GM18861 (cell line): ENCODE measurements around the gene ZNF121.

Experiments
- ATAC-seq: cut with Tn5 transposase; IDR thresholded peaks from one replicate; pipeline ENCODE4 v1.9.1; 2021; ENCODE audit not compliant: unreplicated experiment

The ZNF121 gene

DNA sequence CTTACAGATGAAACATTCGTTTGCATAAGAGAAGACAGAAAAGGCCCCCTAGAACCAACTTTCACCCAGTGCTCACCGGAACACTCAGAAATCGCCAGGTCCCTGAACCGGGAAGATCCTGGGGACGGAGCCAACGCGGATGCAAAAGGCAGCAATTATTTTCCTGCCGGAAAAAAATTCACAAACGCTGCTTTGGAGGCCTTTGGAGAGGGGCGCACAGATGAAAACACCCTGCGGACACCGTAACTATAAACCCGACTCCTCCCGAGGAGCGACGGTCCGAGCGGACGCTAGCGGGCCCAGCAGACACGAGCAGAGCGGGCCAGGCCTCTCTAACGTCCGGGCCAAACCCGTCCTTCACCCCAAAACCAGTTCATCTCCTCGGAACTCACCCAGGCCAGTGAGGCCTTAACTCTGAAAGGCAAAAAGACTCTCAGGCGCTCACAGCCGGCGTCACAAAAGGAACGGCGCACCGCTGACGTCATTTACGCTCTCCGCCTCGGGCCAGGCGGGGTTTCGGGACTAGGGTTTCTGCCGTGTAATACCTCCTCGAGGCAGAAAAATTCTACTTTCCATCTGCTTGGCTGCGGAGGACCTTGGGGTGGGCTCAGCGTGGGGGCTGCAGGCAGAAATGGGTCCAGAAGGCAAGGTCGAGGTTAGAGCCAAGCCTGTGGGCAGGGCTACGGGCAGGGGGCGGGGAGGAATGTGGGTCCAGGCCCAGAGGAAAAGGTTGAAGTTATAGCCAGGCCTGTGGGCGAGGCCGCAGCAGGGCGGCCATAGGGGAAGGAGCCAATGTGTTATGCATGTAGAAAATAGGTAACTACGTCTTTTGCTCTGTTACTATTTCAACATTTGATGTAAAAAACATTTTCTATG, 45.9 kb downstream of the ZNF121 start, which contains the start of gene ZNF426:
TSS of gene ZNF426 (minus strand) at position 463 of the 876 bp plus-strand sequence. CDS start 2,413 bp downstream, outside the sequence.
- ATAC-seq: peak; percentile 64

DNA sequence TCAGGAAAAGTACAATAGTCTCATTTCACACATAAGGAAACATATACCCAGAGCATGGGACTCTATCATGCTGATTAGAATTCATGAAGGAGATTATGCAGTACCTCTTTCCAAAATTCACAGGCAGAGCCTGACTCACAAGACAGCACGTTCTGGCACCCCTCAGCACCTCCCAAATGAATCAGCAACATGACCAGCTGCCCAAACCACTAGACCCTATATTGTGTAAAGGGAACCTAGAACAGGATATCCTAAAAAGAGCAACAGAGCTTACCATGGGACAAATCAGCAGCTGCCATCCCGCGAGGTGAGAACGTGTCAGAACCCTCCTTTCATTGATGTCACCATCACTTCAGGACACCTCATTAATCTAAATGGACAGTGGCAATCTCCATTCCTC, 48.4 kb downstream of the ZNF121 start:
- no peak for ATAC-seq

DNA sequence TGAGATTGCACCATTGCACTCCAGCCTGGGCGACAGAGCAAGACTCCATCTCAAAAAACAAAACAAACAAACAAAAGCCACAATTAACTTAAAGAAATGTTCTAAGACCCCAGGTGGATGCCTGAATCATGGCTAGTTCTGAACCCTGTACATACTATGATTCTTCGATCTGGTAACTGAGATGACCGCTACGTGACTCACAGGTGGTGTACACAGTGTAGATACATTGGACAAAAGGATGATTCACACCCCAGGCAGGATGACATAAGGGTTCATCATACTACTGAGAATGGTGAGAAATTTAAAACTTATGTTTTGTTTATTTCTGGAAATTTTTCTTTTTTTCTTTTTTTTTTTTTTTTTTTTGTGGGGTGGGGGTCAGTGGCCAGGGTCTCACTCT, 52.4 kb downstream of the ZNF121 start:
- ATAC-seq: no peak

DNA sequence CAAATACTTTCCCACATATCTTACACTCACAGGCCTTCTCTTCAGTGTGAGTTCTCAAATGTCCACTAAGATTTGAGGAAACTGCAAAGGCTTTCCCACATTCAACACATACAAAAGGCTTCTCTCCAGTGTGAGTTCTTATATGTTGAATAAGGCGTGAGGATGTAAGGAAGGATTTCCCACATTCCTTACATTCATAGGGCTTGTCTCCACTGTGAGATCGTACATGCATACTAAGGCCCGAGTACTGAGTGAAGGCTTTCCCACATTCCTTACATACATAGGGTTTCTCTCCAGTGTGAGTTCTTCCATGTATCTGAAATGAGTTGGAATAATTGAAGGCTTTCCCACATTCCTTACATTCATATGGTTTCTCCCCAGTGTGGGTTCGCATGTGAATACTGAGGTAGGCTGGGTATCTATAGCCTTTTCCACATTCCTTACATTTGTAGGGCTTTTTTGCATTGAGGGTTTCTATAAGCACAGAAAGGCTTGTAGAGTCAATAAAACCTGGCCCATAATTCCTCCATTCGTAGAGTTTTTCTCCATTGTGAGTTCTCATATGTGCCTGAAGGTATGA, 55.5 kb downstream of the ZNF121 start:
- ATAC-seq: no peak

DNA sequence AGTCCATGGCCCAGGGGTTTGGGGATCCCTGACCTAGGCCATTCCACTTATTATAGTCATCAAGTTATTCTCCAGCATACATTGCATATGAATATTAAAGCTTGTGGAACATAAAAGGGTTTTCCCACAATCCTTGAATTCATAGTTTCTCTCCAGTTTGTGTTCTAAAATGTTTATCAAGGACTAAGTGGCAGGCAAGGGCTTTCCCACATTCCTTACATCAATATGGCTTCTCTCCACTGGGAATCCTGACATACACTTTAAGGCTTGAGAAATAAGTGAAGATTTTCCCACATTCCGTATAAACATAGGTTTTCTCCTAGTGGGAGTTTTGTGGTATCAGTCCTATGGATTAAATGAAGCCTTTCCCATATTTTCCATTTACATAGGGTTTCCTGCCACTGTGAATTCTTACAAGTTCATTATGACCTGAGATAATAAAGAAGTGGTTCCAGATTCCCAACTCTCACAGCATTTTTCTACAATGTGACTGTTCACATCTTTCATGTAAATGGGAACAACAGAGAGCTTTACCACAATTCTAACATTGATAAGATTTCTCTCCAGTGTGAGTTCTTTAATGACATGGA, 60.3 kb downstream of the ZNF121 start:
- ATAC-seq: no peak
